IMR-90 (cell line): ENCODE data around the gene SLBP. TPM values are rescaled to one million over a fixed set of nuclear protein-coding genes. Genes with fewer than 3 reads are reported as not detected.

Source experiments
- ATAC-seq: fragments of 200-7000 bp; cut with Tn5 transposase; 2 replicates; pipeline ENCODE4 v1.9.1; 2020; ENCODE audit warnings: low read depth, mild to moderate bottlenecking, moderate library complexity
- BruUV-seq: library from RNA; stranded (reverse); fragments of 400-500 nt; replicated peaks from 2 replicates; lab custom pipeline; 2021; lab: Mats Ljungman, UMichigan
- CTCF ChIA-PET: fragments of 300-600 bp; formaldehyde crosslinking; extraction: SDS; loops from one replicate; lab custom pipeline; 2021; ENCODE audit warnings: antibody characterized with exemption; lab: Yijun Ruan, JAX
- POLR2A ChIA-PET: fragments of 300-600 bp; sonication (Branson Sonifier 250); formaldehyde crosslinking; loops from one replicate; lab custom pipeline; 2022; ENCODE audit warnings: antibody characterized with exemption; ENCODE audit not compliant: unreplicated experiment; lab: Charles Lee
- DNase-seq: peaks from one replicate; pipeline ENCODE4 v3.0.0; 2013
- H2AFZ ChIP-seq: replicated peaks from 2 replicates; pipeline ENCODE3; 2013; ENCODE audit warnings: low read length, mild to moderate bottlenecking; ENCODE audit not compliant: poor library complexity
- H2AK5ac ChIP-seq: 2 replicates; pipeline ENCODE4 v1.6.1; 2013; ENCODE audit warnings: low read depth, low read length, inconsistent platforms
- H2AK9ac ChIP-seq: replicated peaks from 2 replicates; pipeline ENCODE3; 2013; ENCODE audit warnings: mild to moderate bottlenecking, low read depth, low read length, moderate library complexity; ENCODE audit not compliant: poor library complexity
- H2BK120ac ChIP-seq: 2 replicates; pipeline ENCODE4 v1.6.1; 2013; ENCODE audit warnings: low read depth, low read length, inconsistent platforms
- H2BK15ac ChIP-seq: 3 replicates; pipeline ENCODE4 v1.6.1; 2013; ENCODE audit warnings: low read depth, low read length, inconsistent platforms
- H2BK20ac ChIP-seq: 2 replicates; pipeline ENCODE4 v1.6.1; 2013; ENCODE audit warnings: low read depth, mild to moderate bottlenecking, inconsistent platforms, low read length, moderate library complexity
- H2BK5ac ChIP-seq: 2 replicates; pipeline ENCODE4 v1.6.1; 2013; ENCODE audit warnings: mild to moderate bottlenecking, low read depth, low read length, inconsistent platforms; ENCODE audit not compliant: poor library complexity, severe bottlenecking
- H3K14ac ChIP-seq: replicated peaks from 2 replicates; pipeline ENCODE4 v1.6.1; 2013; ENCODE audit warnings: low read depth, low read length, inconsistent platforms
- H3K18ac ChIP-seq: 2 replicates; pipeline ENCODE4 v1.6.1; 2013; ENCODE audit warnings: low read depth, low read length, control low read depth
- H3K23ac ChIP-seq: 2 replicates; pipeline ENCODE4 v1.6.1; 2013; ENCODE audit warnings: low read depth, low read length, inconsistent platforms
- H3K27ac ChIP-seq: 2 replicates; pipeline ENCODE4 v1.5.1; 2013; ENCODE audit warnings: mild to moderate bottlenecking, control low read depth, low read length; ENCODE audit not compliant: insufficient read depth
- H3K27me3 ChIP-seq: 2 replicates; pipeline ENCODE4 v1.6.1; 2013; ENCODE audit warnings: low read length; ENCODE audit not compliant: control insufficient read depth, insufficient read depth
- H3K36me3 ChIP-seq: 2 replicates; pipeline ENCODE4 v1.6.1; 2013; ENCODE audit warnings: low read length, mixed read lengths; ENCODE audit not compliant: control insufficient read depth, insufficient read depth
- H3K4ac ChIP-seq: 2 replicates; pipeline ENCODE4 v1.6.1; 2013; ENCODE audit warnings: low read depth, low read length, inconsistent platforms
- H3K4me1 ChIP-seq: 2 replicates; pipeline ENCODE4 v1.6.1; 2013; ENCODE audit warnings: low read length, mixed read lengths; ENCODE audit not compliant: control insufficient read depth, insufficient read depth
- H3K4me2 ChIP-seq: 2 replicates; pipeline ENCODE4 v1.6.1; 2013; ENCODE audit warnings: low read depth, mild to moderate bottlenecking, control low read depth, low read length, moderate library complexity
- H3K4me3 ChIP-seq: 2 replicates; pipeline ENCODE4 v1.5.1; 2013; ENCODE audit warnings: low read depth, mild to moderate bottlenecking, control low read depth, low read length, moderate library complexity; ENCODE audit not compliant: insufficient read depth
- H3K56ac ChIP-seq: 2 replicates; pipeline ENCODE4 v1.6.1; 2013; ENCODE audit warnings: low read length, inconsistent platforms; ENCODE audit not compliant: insufficient read depth; ENCODE audit errors: extremely low read depth
- H3K79me1 ChIP-seq, 2 experiments: 2 replicates each; pipeline ENCODE4 v1.6.1; 2013; ENCODE audit warnings: low read length in 2 of 2, inconsistent platforms in 1 of 2, low read depth in 1 of 2
- H3K9ac ChIP-seq: 2 replicates; pipeline ENCODE4 v1.6.1; 2013; ENCODE audit warnings: low read depth, low read length, control low read depth
- H3K9me1 ChIP-seq: 2 replicates; pipeline ENCODE4 v1.6.1; 2013; ENCODE audit warnings: low read length, inconsistent platforms; ENCODE audit not compliant: insufficient read depth
- H3K9me3 ChIP-seq: 2 replicates; pipeline ENCODE4 v1.6.1; 2013; ENCODE audit warnings: low read length; ENCODE audit not compliant: control insufficient read depth, insufficient read depth
- H4K20me1 ChIP-seq: 2 replicates; pipeline ENCODE4 v1.6.1; 2013; ENCODE audit warnings: low read length, inconsistent platforms; ENCODE audit not compliant: insufficient read depth
- H4K5ac ChIP-seq: 2 replicates; pipeline ENCODE4 v1.6.1; 2013; ENCODE audit warnings: mild to moderate bottlenecking, low read depth, low read length, control low read depth
- H4K8ac ChIP-seq, 2 experiments: 2 replicates each; pipeline ENCODE4 v1.6.1; 2013; ENCODE audit warnings: low read depth in 2 of 2, low read length in 2 of 2, control low read depth in 1 of 2, inconsistent platforms in 1 of 2
- H4K91ac ChIP-seq: 2 replicates; pipeline ENCODE4 v1.6.1; 2013; ENCODE audit warnings: low read depth, low read length, inconsistent platforms; ENCODE audit not compliant: insufficient read depth
- BHLHE40 ChIP-seq: fragments of 150-350 bp; IDR thresholded peaks from 2 replicates; pipeline ENCODE4 v1.6.1; 2016; ENCODE audit warnings: mild to moderate bottlenecking, low read depth, low read length
- CHD1 ChIP-seq: IDR thresholded peaks from 2 replicates; pipeline ENCODE4 v1.6.1; 2012; ENCODE audit warnings: low read depth, low read length, improper control_type of control experiment
- MAFK ChIP-seq: IDR thresholded peaks from 2 replicates; pipeline ENCODE4 v1.6.1; 2012; ENCODE audit warnings: low read depth, low read length, improper control_type of control experiment
- MAZ ChIP-seq: IDR thresholded peaks from 2 replicates; pipeline ENCODE4 v1.6.1; 2012; ENCODE audit warnings: low read depth, mild to moderate bottlenecking, low read length, improper control_type of control experiment, moderate library complexity, borderline replicate concordance
- MXI1 ChIP-seq: IDR thresholded peaks from 2 replicates; pipeline ENCODE4 v1.6.1; 2012; ENCODE audit warnings: low read depth, mild to moderate bottlenecking, low read length, moderate library complexity, borderline replicate concordance
- POLR2A ChIP-seq: IDR thresholded peaks from 2 replicates; pipeline ENCODE4 v1.6.1; 2012; ENCODE audit warnings: mild to moderate bottlenecking, low read depth, low read length
- RCOR1 ChIP-seq: IDR thresholded peaks from 2 replicates; pipeline ENCODE4 v1.6.1; 2012; ENCODE audit warnings: mild to moderate bottlenecking, low read length, improper control_type of control experiment; ENCODE audit not compliant: insufficient replicate concordance
- SMC3 ChIP-seq: fragments of 150-350 bp; IDR thresholded peaks from 2 replicates; pipeline ENCODE4 v1.6.1; 2016; ENCODE audit warnings: low read depth, mild to moderate bottlenecking, antibody characterized with exemption, low read length, moderate library complexity
- WGBS, 2 experiments: methylation state at CpG; one replicate each; pipeline versions ENCODE4 v1.1.5 to v1.1.7; 2013; ENCODE audit warnings: missing lambda C conversion rate in 2 of 2; ENCODE audit not compliant: insufficient read length in 1 of 2; ENCODE audit errors: extremely low coverage in 2 of 2; 5-methylcytosine and 5-hydroxymethylcytosine counted together
- dilution Hi-C: fragments of 300-500 bp; cut with HindIII; formaldehyde crosslinking; loops from one replicate; pipeline ENCODE4 v1.14.3; 2018; ENCODE audit warnings: low sequenced_read_pairs; ENCODE audit not compliant: unreplicated experiment
- in situ Hi-C: fragments of 300-500 bp; cut with MboI; formaldehyde crosslinking; loops from 3 replicates; pipeline ENCODE4 v1.14.3; 2019; ENCODE audit warnings: low sequenced_read_pairs, inconsistent platforms, mixed read lengths
- intact Hi-C: fragments of 100-400 bp; cut with micrococcal nuclease; formaldehyde crosslinking; loops from 2 replicates; pipeline ENCODE4 v1.10.0; 2022
- polyA plus RNA-seq, 3 experiments: library from polyadenylated mRNA; depleted of rRNA; stranded (reverse); fragments of >200 nt; gene quantifications; 2 replicates each; pipeline ENCODE4 v1.2.3, GENCODE V29; 2012; ENCODE audit warnings: low replicate concordance in 1 of 3
- total RNA-seq: library from RNA; depleted of rRNA; stranded (reverse); fragments of >200 nt; gene quantifications from 2 replicates; pipeline ENCODE4 v1.2.3, GENCODE V29; 2012
- TF ChIP-seq, protein P1 (sequence below): conservative IDR thresholded peaks from 2 replicates; pipeline ENCODE4 v1.5.1; 2012; ENCODE audit warnings: mild to moderate bottlenecking, low read depth, low read length, improper control_type of control experiment
- TF ChIP-seq, protein P2 (sequence below): fragments of 150-350 bp; IDR thresholded peaks from 2 replicates; pipeline ENCODE4 v1.6.1; 2017; ENCODE audit warnings: mild to moderate bottlenecking, antibody characterized with exemption, low read length, low read depth

Gene SLBP
- total and polyA plus RNA-seq, 2 of the 4 experiments (the other 2 are of a cell fraction) = 64.9 to 66.1 TPM

DNA sequence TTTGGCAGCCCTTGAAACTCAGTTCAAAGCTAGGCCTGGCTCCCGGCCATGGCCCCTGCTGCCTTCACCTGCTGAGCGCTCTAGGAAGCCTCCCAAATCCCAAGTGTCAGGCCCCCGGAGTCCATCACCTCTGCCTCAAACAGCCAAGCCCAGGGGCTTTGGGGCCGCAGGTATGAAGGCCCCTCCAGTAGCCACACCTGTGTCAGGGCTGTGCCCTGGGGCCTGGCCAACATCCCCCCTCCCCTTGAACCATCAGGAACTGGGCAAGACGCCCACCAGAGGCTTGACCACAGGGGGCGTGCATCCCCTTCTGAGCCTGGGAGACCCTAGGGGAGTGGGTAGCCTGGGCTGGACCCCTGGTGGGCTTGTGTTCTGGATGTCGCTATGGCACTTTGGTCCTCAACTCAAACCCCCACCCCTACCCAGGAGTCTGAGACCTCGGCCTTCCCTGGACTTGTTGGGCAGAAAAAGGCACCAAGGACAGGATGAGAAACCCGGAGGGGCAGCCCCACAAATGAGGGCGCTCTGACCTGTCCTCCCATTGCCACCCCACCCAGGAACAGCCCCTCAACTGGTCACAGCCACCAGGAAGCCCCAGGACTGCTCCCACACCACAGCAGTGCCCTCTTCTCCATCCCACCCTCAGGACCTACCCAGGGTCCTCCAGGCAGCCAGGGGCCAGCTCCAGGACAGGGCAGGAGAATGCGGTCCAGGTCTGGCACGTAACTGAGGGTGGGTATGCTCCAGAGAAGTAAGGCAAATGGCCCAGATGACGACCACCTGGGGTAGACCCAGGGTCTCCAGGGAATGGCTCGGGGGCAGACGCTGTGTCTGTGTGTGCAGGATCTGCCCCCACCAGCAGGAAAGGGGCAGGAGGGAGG lies 4.2 kb upstream of the SLBP start:
- Histone ChIP-seq H3K18ac (no peak overlapping the region), H4K8ac (no peak overlapping the region), H2BK120ac (no peak overlapping the region), H2BK20ac (no peak overlapping the region), H3K4ac (no peak overlapping the region), H3K4me1 (peaks cover 9% of the 10 kb centered on the region), H4K91ac (no peak overlapping the region), H2BK15ac (no peak overlapping the region), H3K14ac (no peak overlapping the region), H2BK5ac (no peak overlapping the region), H3K9me1 (peaks cover 5% of the 10 kb centered on the region; the same call in 1 of the 2 replicates), H3K9ac (no peak overlapping the region), H2AK9ac (peak overlapping the region; percentile 57), H3K4me2 (no peak overlapping the region), H3K56ac (no peak overlapping the region), H3K9me3 (no peaks in the 10 kb centered on the region), H3K4me3 (no peak overlapping the region), H3K23ac (no peak overlapping the region), H3K27ac (no peak overlapping the region), H4K5ac (no peak overlapping the region), H2AK5ac (no peak overlapping the region), H3K36me3 (peaks cover 11% of the 10 kb centered on the region), H3K27me3 (no peaks in the 10 kb centered on the region), H4K20me1 (peaks cover 12% of the 10 kb centered on the region), H2AFZ (no peak overlapping the region), H3K79me1 (peaks cover 26 to 79% of the 10 kb centered on the region in 2 experiments)
- no peak for TF ChIP-seq POLR2A
- no peak for TF ChIP-seq MXI1
- TF ChIP-seq, protein P1, sequence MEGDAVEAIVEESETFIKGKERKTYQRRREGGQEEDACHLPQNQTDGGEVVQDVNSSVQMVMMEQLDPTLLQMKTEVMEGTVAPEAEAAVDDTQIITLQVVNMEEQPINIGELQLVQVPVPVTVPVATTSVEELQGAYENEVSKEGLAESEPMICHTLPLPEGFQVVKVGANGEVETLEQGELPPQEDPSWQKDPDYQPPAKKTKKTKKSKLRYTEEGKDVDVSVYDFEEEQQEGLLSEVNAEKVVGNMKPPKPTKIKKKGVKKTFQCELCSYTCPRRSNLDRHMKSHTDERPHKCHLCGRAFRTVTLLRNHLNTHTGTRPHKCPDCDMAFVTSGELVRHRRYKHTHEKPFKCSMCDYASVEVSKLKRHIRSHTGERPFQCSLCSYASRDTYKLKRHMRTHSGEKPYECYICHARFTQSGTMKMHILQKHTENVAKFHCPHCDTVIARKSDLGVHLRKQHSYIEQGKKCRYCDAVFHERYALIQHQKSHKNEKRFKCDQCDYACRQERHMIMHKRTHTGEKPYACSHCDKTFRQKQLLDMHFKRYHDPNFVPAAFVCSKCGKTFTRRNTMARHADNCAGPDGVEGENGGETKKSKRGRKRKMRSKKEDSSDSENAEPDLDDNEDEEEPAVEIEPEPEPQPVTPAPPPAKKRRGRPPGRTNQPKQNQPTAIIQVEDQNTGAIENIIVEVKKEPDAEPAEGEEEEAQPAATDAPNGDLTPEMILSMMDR = no peak
- no peak for TF ChIP-seq RCOR1
- TF ChIP-seq, protein P2, sequence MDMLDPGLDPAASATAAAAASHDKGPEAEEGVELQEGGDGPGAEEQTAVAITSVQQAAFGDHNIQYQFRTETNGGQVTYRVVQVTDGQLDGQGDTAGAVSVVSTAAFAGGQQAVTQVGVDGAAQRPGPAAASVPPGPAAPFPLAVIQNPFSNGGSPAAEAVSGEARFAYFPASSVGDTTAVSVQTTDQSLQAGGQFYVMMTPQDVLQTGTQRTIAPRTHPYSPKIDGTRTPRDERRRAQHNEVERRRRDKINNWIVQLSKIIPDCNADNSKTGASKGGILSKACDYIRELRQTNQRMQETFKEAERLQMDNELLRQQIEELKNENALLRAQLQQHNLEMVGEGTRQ = no peak
- no peak for TF ChIP-seq BHLHE40
- no peak for TF ChIP-seq MAZ
- TF ChIP-seq SMC3 = no peak
- no peak for TF ChIP-seq CHD1
- no peak for TF ChIP-seq MAFK
- WGBS, 2 experiments = no CpG with 5 or more reads among the region's 15 CpGs
- dilution Hi-C loops = no loop called here
- POLR2A ChIA-PET = no interaction called here
- CTCF ChIA-PET = no interaction called here
- ATAC-seq (no peak), DNase-seq (no peak)
- intact Hi-C loops = no loop called here
- no TSS peak for BruUV-seq
- in situ Hi-C loops = no loop called here
